Spinal cord (tissue), 10 donors: ENCODE data around the gene CYP2C19. TPM values are rescaled to one million over a fixed set of nuclear protein-coding genes. Genes with fewer than 3 reads are reported as not detected.
"Not testable (repeated sequence)": the region's sequence is repeated elsewhere in the genome, so short reads cannot be mapped to it uniquely, and the experiment has no call there.

ENCODE experiments used
- DNase-seq, 6 donors: peaks; one replicate each; pipeline versions ENCODE4 v3.0.0 to v3.0.0-alpha.2; 2013 to 2015; ENCODE audit warnings: low spot score in 6 of 6, low read depth in 4 of 6
- H3K27ac ChIP-seq: one replicate; pipeline ENCODE4 v1.5.1; 2013; ENCODE audit warnings: low read depth, low read length, control low read depth
- H3K27me3 ChIP-seq: one replicate; pipeline ENCODE4 v1.6.1; 2013; ENCODE audit warnings: low read length; ENCODE audit not compliant: control insufficient read depth, insufficient read depth
- H3K36me3 ChIP-seq: one replicate; pipeline ENCODE4 v1.6.1; 2013; ENCODE audit warnings: low read length; ENCODE audit not compliant: control insufficient read depth, insufficient read depth
- H3K4me1 ChIP-seq: one replicate; pipeline ENCODE4 v1.6.1; 2013; ENCODE audit warnings: low read length; ENCODE audit not compliant: control insufficient read depth, insufficient read depth
- H3K4me3 ChIP-seq: one replicate; pipeline ENCODE4 v1.5.1; 2013; ENCODE audit warnings: low read depth, low read length, control low read depth
- H3K9me3 ChIP-seq: one replicate; pipeline ENCODE4 v1.6.1; 2013; ENCODE audit warnings: low read length; ENCODE audit not compliant: control insufficient read depth, insufficient read depth
- WGBS: methylation state at CpG from one replicate; pipeline ENCODE4 v1.1.5; 2013; ENCODE audit warnings: missing lambda C conversion rate; ENCODE audit not compliant: insufficient coverage; 5-methylcytosine and 5-hydroxymethylcytosine counted together
- polyA plus RNA-seq, 2 donors: library from polyadenylated mRNA; unstranded; fragments of 120-200 nt; gene quantifications; one replicate each; pipeline ENCODE4 v1.2.1, GENCODE V29; 2013; ENCODE audit not compliant: insufficient read length in 2 of 2
- total RNA-seq, 2 donors: library from RNA; depleted of rRNA in 1 of 2; stranded (reverse); fragments of 120-200 nt in 1 of 2; fragments of >200 nt in 1 of 2; gene quantifications; one replicate each; pipeline versions ENCODE4 v1.2.3 to v1.2.4, GENCODE V29; 2013 to 2014
- donor health status: healthy.

The CYP2C19 gene
- total and polyA plus RNA-seq, 4 donors, result 0.08 to 0.22 TPM; not detected in 2

DNA sequence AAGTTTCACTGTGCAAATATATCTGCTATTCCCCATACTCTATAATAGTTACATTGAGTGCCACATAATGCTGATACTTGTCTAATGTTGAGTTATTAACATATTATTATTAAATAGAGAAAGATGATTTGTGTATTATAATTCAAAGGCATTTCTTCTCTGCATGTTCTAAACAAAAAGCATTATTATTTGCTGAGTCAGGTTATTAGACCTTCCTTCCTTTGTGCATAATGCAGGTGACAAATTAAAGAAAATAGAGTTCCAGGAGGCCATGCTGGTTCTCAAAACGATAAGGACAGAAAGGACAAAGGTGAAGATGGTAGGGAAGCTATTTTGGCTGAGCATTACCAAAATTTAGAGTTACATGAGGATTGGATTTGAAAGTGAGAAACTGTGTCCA lies 90.6 kb downstream of the CYP2C19 start:
- Histone ChIP-seq H3K4me3 (no peak overlapping the region), H3K27ac (no peak overlapping the region), H3K36me3 (no peaks in the 10 kb centered on the region), H3K27me3 (no peaks in the 10 kb centered on the region), H3K4me1 (no peaks in the 10 kb centered on the region), H3K9me3 (peaks cover 1% of the 10 kb centered on the region)
- 71% methylated on average over 1 of the region's 1 CpG for WGBS
- no peak for DNase-seq

GRCh38 chr10:94858005-94858404 lies 95.5 kb downstream of the CYP2C19 start:
- no peak for DNase-seq
- no peaks in the 10 kb centered on the region for H3K27me3 ChIP-seq
- H3K4me3 ChIP-seq, result no peak overlapping the region
- H3K4me1 ChIP-seq, result no peaks in the 10 kb centered on the region
- peaks cover 2% of the 10 kb centered on the region for H3K9me3 ChIP-seq
- no peak overlapping the region for H3K27ac ChIP-seq
- H3K36me3 ChIP-seq, result no peaks in the 10 kb centered on the region
- WGBS, result 71% methylated on average over 3 of the region's 4 CpGs

DNA sequence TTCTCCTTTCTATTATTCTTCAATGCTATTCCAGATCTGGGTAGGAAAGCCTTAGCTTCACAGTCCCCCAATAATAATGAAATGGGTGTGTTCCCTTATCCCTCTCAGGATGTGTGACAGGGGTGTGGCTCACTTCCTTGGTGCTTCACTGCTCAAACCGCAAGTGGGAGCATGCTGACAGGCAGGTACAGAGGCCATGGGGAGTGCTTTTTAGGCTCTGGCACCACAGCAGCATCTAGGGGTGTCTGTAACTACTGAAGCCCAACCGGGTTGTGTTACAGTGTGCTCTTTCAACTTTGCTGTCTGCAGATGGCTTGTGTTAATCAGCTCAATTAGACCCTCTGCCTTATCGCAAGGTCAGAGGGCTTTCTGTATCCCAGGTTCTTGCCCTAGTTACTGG lies 96.6 kb downstream of the CYP2C19 start:
- H3K4me1 ChIP-seq, result no peaks in the 10 kb centered on the region
- no peak overlapping the region for H3K27ac ChIP-seq
- H3K4me3 ChIP-seq, result no peak overlapping the region
- 71% methylated on average over 3 of the region's 3 CpGs for WGBS
- no peaks in the 10 kb centered on the region for H3K27me3 ChIP-seq
- DNase-seq, result no peak
- peaks cover 2% of the 10 kb centered on the region for H3K9me3 ChIP-seq
- H3K36me3 ChIP-seq, result no peaks in the 10 kb centered on the region

- Histone ChIP-seq H3K4me3 (no peak overlapping the region), H3K27ac (no peak overlapping the region), H3K4me1 (no peaks in the 10 kb centered on the region), H3K27me3 (no peaks in the 10 kb centered on the region), H3K9me3 (no peaks in the 10 kb centered on the region), H3K36me3 (no peaks in the 10 kb centered on the region)
- no CpG with 5 or more reads among the region's 1 CpG for WGBS
- DNase-seq, result no peak
Observed at GRCh38 chr10:94878649-94879048, 116.2 kb downstream of the CYP2C19 start.

DNA sequence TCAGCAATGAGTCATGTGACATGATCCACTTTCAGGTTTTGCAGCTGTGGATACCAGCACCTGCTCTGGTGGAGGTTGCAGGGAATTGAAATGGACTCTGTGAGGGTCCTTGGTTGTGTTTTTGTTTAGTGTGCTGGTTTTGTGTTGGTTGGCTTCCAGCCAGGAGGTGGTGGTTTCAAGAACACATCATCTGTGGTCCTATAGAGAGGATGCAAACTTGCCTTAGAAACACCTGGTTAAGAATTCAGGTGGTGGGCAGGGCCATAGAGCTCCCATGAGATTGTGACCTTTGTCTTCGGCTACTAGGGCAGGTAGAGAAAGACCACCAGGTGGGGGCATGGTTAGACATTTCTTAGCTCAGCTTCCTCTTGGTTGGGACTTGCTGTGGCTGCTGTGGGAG lies 116.7 kb downstream of the CYP2C19 start:
- 88% methylated on average over 1 of the region's 1 CpG for WGBS
- no peak for DNase-seq
- no peaks in the 10 kb centered on the region for H3K4me1 ChIP-seq
- no peaks in the 10 kb centered on the region for H3K27me3 ChIP-seq
- H3K27ac ChIP-seq, result no peak overlapping the region
- no peaks in the 10 kb centered on the region for H3K9me3 ChIP-seq
- no peaks in the 10 kb centered on the region for H3K36me3 ChIP-seq
- H3K4me3 ChIP-seq, result no peak overlapping the region

- Histone ChIP-seq H3K27me3 (no peaks in the 10 kb centered on the region), H3K4me1 (no peaks in the 10 kb centered on the region), H3K36me3 (no peaks in the 10 kb centered on the region), H3K4me3 (no peak overlapping the region), H3K9me3 (no peaks in the 10 kb centered on the region), H3K27ac (no peak overlapping the region)
- DNase-seq, result no peak
- WGBS, result no CpG with 5 or more reads among the region's 3 CpGs
Observed at GRCh38 chr10:94889123-94889522, 126.6 kb downstream of the CYP2C19 start.

DNA sequence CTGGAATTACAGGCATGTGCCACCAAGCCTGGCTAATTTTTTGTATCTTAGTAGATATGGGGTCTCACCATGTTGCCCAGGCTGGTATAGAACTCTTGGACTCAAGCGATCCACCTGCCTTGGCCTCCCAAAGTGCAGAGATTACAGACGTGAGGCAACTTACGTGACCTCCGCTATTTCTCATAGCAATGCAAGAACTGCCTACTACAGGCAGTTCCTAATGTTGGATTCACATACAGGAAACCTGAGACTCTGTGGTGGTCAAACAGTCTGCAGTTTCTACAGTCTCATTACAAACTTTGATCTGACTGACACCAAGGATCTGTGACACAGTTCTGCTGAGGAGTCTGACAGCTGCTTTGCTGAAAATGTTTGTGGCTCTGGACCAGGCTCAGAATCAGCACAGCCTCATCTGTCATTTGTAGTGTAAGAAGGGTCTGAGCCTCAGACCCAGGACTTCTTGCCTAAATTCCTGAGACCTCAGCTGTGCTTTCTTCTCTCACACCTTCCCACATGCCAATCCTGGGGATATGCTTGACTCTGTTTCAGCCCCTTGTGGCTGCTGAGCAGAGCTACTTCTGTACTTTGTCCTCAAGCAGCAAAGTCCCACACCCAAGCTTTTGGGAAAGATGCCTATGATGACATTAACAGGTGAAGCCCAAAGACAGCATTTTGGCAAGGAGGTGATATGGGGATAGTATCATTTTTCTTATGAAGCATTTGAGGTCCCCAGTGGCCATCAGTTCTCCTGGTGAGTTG lies 128.0 kb downstream of the CYP2C19 start:
- 98% methylated on average over 4 of the region's 4 CpGs for WGBS
- no peaks in the 10 kb centered on the region for H3K27me3 ChIP-seq
- DNase-seq, result no peak
- no peak overlapping the region for H3K4me3 ChIP-seq
- H3K9me3 ChIP-seq, result no peaks in the 10 kb centered on the region
- no peak overlapping the region for H3K27ac ChIP-seq
- no peaks in the 10 kb centered on the region for H3K4me1 ChIP-seq
- H3K36me3 ChIP-seq, result no peaks in the 10 kb centered on the region

- H3K4me3 ChIP-seq, H3K27me3 ChIP-seq, H3K27ac ChIP-seq, H3K4me1 ChIP-seq, H3K36me3 ChIP-seq, H3K9me3 ChIP-seq, DNase-seq: not testable (repeated sequence)
- 79% methylated on average over 7 of the region's 7 CpGs for WGBS
Observed at GRCh38 chr10:94898414-94898813, 135.9 kb downstream of the CYP2C19 start.

DNA sequence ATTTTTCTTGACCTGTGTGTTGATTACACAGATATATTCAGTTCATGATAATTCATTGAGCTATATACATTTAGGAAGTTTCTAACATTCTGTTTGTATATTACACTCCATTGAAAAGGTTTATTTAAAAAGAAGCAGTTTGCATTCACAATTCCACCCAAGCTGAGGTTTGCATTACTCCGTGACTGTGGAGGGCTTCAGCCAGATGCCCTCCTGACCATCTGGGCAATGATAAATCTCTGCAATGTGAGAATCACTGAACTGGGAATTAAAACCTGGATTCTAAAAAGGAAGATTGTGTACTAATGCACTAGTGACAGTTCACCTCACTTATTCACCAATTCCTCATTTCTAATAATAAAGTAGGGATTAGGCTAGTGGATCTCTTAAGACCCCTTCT lies 139.6 kb downstream of the CYP2C19 start:
- Histone ChIP-seq H3K9me3 (no peaks in the 10 kb centered on the region), H3K27me3 (no peaks in the 10 kb centered on the region), H3K36me3 (no peaks in the 10 kb centered on the region), H3K27ac (no peak overlapping the region), H3K4me3 (no peak overlapping the region), H3K4me1 (no peaks in the 10 kb centered on the region)
- no CpG with 5 or more reads among the region's 1 CpG for WGBS
- DNase-seq, result no peak

DNA sequence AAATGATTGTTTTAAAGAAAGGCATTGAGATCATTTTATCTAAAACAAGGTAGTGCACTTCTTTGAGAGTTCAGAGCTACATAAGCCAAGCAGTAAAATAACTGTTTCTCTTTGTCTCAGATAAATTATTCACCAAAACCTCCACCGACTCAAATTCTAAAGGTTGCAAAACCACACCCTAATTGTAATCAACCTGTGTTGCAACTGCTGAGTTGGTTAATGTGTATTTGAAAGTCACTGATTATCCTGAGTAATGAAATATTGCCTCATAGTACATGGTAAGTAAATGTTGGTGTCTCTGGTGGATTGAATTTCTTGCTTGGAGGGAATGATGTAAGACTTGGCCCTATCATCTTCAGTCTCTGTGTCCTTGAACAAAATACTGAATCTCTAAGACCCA lies 140.1 kb downstream of the CYP2C19 start:
- Histone ChIP-seq H3K4me3 (no peak overlapping the region), H3K4me1 (no peaks in the 10 kb centered on the region), H3K9me3 (no peaks in the 10 kb centered on the region), H3K36me3 (no peaks in the 10 kb centered on the region), H3K27me3 (no peaks in the 10 kb centered on the region), H3K27ac (no peak overlapping the region)
- no peak for DNase-seq
- WGBS, result no CpG with 5 or more reads among the region's 1 CpG
